Stimulated activated CD4-positive, alpha-beta T cell treated with anti-CD3 and anti-CD28 coated beads, TNF-alpha, amount 100 ng/mL, for 4 hours (primary cell): ENCODE data around the gene SNX33.
"Not testable (repeated sequence)": the region's sequence is repeated elsewhere in the genome, so short reads cannot be mapped to it uniquely, and the experiment has no call there.

Source experiments
- DNase-seq, 3 experiments: peaks; one replicate each; pipeline ENCODE4 v3.0.0-alpha.2; 2020; ENCODE audit warnings: low read depth in 3 of 3

The SNX33 gene

GRCh38 chr15:75661756-75662140, 14.0 kb downstream of the SNX33 start:
- no peak for DNase-seq

- DNase-seq, result no peak
Measured at GRCh38 chr15:75662823-75663519, 15.3 kb downstream of the SNX33 start.

- DNase-seq, result no peak
Measured at GRCh38 chr15:75663931-75664421, 16.3 kb downstream of the SNX33 start.

GRCh38 chr15:75666823-75667501, 19.2 kb downstream of the SNX33 start:
- DNase-seq, result no peak

GRCh38 chr15:75669191-75669878, 21.6 kb downstream of the SNX33 start:
- no peak for DNase-seq

GRCh38 chr15:75669879-75670212, 22.1 kb downstream of the SNX33 start:
- DNase-seq, result no peak

- no peak for DNase-seq
Measured at GRCh38 chr15:75671730-75672602, 24.3 kb downstream of the SNX33 start.

- no peak for DNase-seq
Measured at GRCh38 chr15:75672646-75673425, 25.1 kb downstream of the SNX33 start.

- DNase-seq, result no peak
Measured at GRCh38 chr15:75673426-75674235, 25.9 kb downstream of the SNX33 start.

- DNase-seq, result no peak
Measured at GRCh38 chr15:75674366-75674765, 26.7 kb downstream of the SNX33 start.

GRCh38 chr15:75675579-75676404, 28.1 kb downstream of the SNX33 start:
- no peak for DNase-seq

GRCh38 chr15:75676688-75677464, 29.2 kb downstream of the SNX33 start:
- DNase-seq, result no peak

GRCh38 chr15:75677465-75678323, 30.0 kb downstream of the SNX33 start:
- DNase-seq, result no peak

GRCh38 chr15:75678324-75678690, 30.6 kb downstream of the SNX33 start:
- DNase-seq, result not testable (repeated sequence)

- no peak for DNase-seq
Measured at GRCh38 chr15:75680007-75680789, 32.5 kb downstream of the SNX33 start.

- no peak for DNase-seq
Measured at GRCh38 chr15:75682181-75683135, 34.7 kb downstream of the SNX33 start.
